Prostate gland (tissue), 2 donors: ENCODE results near the gene LRRN2.

Source experiments
- CTCF ChIP-seq, 4 experiments: fragments of 200-600 bp in 2 of 4; fragments of 450-650 bp in 2 of 4; sonication (generic) in 2 of 4; IDR thresholded peaks; 1 replicate in 3 of 4; 2 replicates in 1 of 4; pipeline ENCODE4 v1.5.1; 2016 to 2019; ENCODE audit warnings: antibody characterized with exemption in 4 of 4, mild to moderate bottlenecking in 2 of 4, moderate library complexity in 2 of 4
- POLR2AphosphoS5 ChIP-seq: sonication (generic); formaldehyde crosslinking; IDR thresholded peaks from one replicate; pipeline ENCODE4 v1.6.1; 2017; ENCODE audit warnings: antibody characterized with exemption

GRCh38 chr1:204664384-204664651 is 21.2 kb downstream of the LRRN2 start:
- no peak for TF ChIP-seq POLR2AphosphoS5
- TF ChIP-seq CTCF (IDR thresholded peaks at IDR 0.05): no peak
